Neutrophil (primary cell): ENCODE results near the gene TRIOBP.
A peak's percentile ranks its signal among the peaks of the same experiment; 100 is the strongest.

Experiments
- H3K27ac ChIP-seq: fragments of 200-600 bp; sonication (generic); 2 replicates; pipeline ENCODE4 v1.5.1; 2016; ENCODE audit warnings: mild to moderate bottlenecking, moderate library complexity
- H3K27me3 ChIP-seq: fragments of 200-600 bp; sonication (generic); 2 replicates; pipeline ENCODE4 v1.6.0; 2016; ENCODE audit warnings: mild to moderate bottlenecking
- H3K36me3 ChIP-seq: fragments of 200-600 bp; sonication (generic); 2 replicates; pipeline ENCODE4 v1.5.1; 2017
- H3K4me1 ChIP-seq, 2 experiments: fragments of 200-600 bp in 1 of 2; sonication (generic) in 1 of 2; 1 replicate in 1 of 2; 2 replicates in 1 of 2; pipeline versions ENCODE4 v1.5.1 to v1.6.1; 2013 to 2016; ENCODE audit warnings: low read depth in 1 of 2, low read length in 1 of 2, mild to moderate bottlenecking in 1 of 2, moderate library complexity in 1 of 2; ENCODE audit not compliant: control insufficient read depth in 1 of 2, insufficient read depth in 1 of 2
- H3K4me3 ChIP-seq, 2 experiments: fragments of 200-600 bp in 1 of 2; sonication (generic) in 1 of 2; 1 replicate in 1 of 2; 2 replicates in 1 of 2; pipeline ENCODE4 v1.5.1; 2013 to 2016; ENCODE audit warnings: low read depth in 1 of 2, low read length in 1 of 2, mild to moderate bottlenecking in 1 of 2, moderate library complexity in 1 of 2
- H3K9me3 ChIP-seq: fragments of 200-600 bp; sonication (generic); 2 replicates; pipeline ENCODE4 v1.5.1; 2016
- TF ChIP-seq, protein P1 (sequence below): fragments of 200-600 bp; sonication (generic); IDR thresholded peaks from 2 replicates; pipeline ENCODE4 v1.5.1; 2016; ENCODE audit warnings: antibody characterized with exemption

TRIOBP gene

GRCh38 chr22:37725551-37726240 lies 28.8 kb downstream of the TRIOBP start:
- H3K4me3 ChIP-seq = no peak overlapping the region
- H3K27ac ChIP-seq = no peak overlapping the region
- H3K4me1 ChIP-seq = peaks cover 20 to 26% of the 10 kb centered on the region in 2 experiments
- H3K27me3 ChIP-seq = no peaks in the 10 kb centered on the region
- H3K36me3 ChIP-seq = no peaks in the 10 kb centered on the region
- H3K9me3 ChIP-seq = no peaks in the 10 kb centered on the region
- TF ChIP-seq, protein P1, sequence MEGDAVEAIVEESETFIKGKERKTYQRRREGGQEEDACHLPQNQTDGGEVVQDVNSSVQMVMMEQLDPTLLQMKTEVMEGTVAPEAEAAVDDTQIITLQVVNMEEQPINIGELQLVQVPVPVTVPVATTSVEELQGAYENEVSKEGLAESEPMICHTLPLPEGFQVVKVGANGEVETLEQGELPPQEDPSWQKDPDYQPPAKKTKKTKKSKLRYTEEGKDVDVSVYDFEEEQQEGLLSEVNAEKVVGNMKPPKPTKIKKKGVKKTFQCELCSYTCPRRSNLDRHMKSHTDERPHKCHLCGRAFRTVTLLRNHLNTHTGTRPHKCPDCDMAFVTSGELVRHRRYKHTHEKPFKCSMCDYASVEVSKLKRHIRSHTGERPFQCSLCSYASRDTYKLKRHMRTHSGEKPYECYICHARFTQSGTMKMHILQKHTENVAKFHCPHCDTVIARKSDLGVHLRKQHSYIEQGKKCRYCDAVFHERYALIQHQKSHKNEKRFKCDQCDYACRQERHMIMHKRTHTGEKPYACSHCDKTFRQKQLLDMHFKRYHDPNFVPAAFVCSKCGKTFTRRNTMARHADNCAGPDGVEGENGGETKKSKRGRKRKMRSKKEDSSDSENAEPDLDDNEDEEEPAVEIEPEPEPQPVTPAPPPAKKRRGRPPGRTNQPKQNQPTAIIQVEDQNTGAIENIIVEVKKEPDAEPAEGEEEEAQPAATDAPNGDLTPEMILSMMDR = no peak

DNA sequence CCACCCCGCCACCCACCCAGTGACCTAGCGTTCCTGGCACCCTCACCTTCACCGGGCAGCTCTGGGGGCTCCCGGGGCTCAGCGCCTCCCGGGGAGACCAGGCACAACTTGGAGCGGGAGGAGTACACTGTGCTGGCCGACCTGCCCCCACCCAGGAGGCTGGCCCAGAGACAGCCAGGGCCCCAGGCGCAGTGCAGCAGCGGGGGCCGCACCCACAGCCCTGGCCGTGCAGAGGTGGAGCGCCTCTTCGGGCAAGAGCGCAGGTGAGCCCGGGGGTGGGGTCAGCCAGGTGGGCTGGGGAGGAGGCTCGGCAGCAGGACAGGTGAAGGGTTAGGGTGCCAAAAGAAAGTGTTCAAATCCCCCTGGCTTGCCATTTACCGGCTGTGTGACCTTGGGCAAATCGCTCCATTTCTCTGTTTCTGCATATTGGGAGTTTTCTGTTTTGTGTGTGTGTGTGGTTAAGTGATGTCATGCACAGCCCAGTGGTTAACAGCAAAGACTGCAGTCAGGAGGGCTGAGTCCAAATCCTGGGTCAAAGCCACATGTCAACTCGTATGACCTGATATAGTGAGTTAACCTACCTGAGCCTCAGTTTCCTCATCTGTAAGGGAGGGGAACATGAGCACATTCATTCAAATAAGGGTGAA lies 29.5 kb downstream of the TRIOBP start:
- peaks cover 27 to 32% of the 10 kb centered on the region in 2 experiments for H3K4me1 ChIP-seq
- no peaks in the 10 kb centered on the region for H3K27me3 ChIP-seq
- H3K27ac ChIP-seq = no peak overlapping the region
- H3K4me3 ChIP-seq = no peak overlapping the region
- TF ChIP-seq, protein P1 = no peak
- H3K9me3 ChIP-seq = no peaks in the 10 kb centered on the region
- H3K36me3 ChIP-seq = no peaks in the 10 kb centered on the region

DNA sequence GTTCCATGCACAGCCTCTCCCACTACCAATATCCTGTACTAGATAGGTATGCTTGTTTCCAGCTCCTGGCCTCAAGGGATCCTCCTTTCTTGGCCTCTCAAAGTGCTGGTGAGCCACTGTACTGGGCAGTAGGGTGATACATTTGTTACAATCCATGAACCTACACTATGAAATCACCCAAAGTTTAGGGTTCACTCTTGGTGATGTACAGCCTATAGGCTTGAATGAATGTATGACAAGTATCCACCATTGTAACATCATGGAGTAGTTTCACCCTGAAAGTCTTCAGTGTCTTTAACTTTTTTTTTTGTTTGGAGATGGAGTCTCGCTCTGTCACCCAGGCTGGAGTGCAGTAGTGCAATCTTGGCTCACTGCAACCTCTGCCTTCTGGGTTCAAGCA lies 31.8 kb downstream of the TRIOBP start:
- no peaks in the 10 kb centered on the region for H3K36me3 ChIP-seq
- TF ChIP-seq, protein P1 = no peak
- no peaks in the 10 kb centered on the region for H3K27me3 ChIP-seq
- no peaks in the 10 kb centered on the region for H3K9me3 ChIP-seq
- peaks cover 39 to 45% of the 10 kb centered on the region in 2 experiments for H3K4me1 ChIP-seq
- peak overlapping the region; percentile 62 for H3K27ac ChIP-seq
- no peak overlapping the region for H3K4me3 ChIP-seq

GRCh38 chr22:37731804-37732471 lies 35.1 kb downstream of the TRIOBP start:
- Histone ChIP-seq H3K9me3 (no peaks in the 10 kb centered on the region), H3K27me3 (no peaks in the 10 kb centered on the region), H3K36me3 (no peaks in the 10 kb centered on the region), H3K4me1 (peaks cover 41 to 49% of the 10 kb centered on the region in 2 experiments), H3K27ac (peak overlapping the region; percentile 81), H3K4me3 (peak overlapping the region in 1 of 2 experiments; percentile 19)
- TF ChIP-seq, protein P1 = peak; percentile 69

- H3K27me3 ChIP-seq = no peaks in the 10 kb centered on the region
- TF ChIP-seq, protein P1 = no peak
- H3K36me3 ChIP-seq = no peaks in the 10 kb centered on the region
- peak overlapping the region; percentile 81 for H3K27ac ChIP-seq
- no peak overlapping the region for H3K4me3 ChIP-seq
- H3K4me1 ChIP-seq = peaks cover 46 to 52% of the 10 kb centered on the region in 2 experiments
- no peaks in the 10 kb centered on the region for H3K9me3 ChIP-seq
These were observed 36.1 kb downstream of the TRIOBP start for GRCh38 chr22:37732699-37733607.
